ENCODE data around the gene SPANXN2.
"Not testable (repeated sequence)": the region's sequence is repeated elsewhere in the genome, so short reads cannot be mapped to it uniquely, and the experiment has no call there.

DNA sequence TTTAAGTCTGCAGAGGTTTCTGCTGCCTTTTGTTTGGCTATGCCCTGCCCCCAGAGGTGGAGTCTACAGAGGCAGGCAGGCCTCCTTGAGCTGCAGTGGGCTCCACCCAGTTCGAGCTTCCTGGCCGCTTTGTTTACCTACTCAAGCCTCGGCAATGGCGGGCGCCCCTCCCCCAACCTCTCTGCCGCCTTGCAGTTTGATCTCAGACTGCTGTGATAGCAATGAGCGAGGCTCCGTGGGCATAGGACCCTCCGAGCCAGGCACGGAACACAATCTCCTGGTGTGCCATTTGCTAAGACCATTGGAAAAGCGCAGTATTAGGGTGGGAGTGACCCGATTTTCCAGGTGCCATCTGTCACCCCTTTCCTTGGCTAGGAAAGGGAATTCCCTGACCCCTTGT lies 47.2 kb upstream of the SPANXN2 start:
- not testable (repeated sequence) for TF ChIP-seq CTCF (conservative IDR thresholded peaks at IDR 0.05); ZFX (IDR thresholded peaks at IDR 0.05)
